Measurements from ENCODE around the gene SLC35F3. TPM values are rescaled to one million over a fixed set of nuclear protein-coding genes. Genes with fewer than 3 reads are reported as not detected.
A peak's percentile ranks its signal among the peaks of the same experiment; 100 is the strongest.

The SLC35F3 gene
- total and polyA plus RNA-seq, 9 of the 15 experiments (the other 6 are each of a cell fraction or from before 2014, with no cell fraction given) = 0.04 to 0.07 (median 0.04) TPM; not detected in 6

GRCh38 chr1:234143681-234144080 is 239.2 kb downstream of the SLC35F3 start (continued):
- TF ChIP-seq RCOR1 (IDR thresholded peaks at IDR 0.05; ENCODE audit: borderline replicate concordance in 1 of 2, low read depth in 2 of 2, low read length in 2 of 2) (no peak), ZNF785 (CRISPR knock-in tag; IDR thresholded peaks at IDR 0.05) (no peak), GABPB1 (CRISPR knock-in tag; IDR thresholded peaks at IDR 0.05) (no peak), ATF3 (IDR thresholded peaks at IDR 0.05) (no peak), ATF3 (CRISPR knock-in tag; conservative IDR thresholded peaks at IDR 0.05) (no peak), ZNF668 (CRISPR knock-in tag; IDR thresholded peaks at IDR 0.05) (no peak), NUFIP1 (IDR thresholded peaks at IDR 0.05; ENCODE audit: partially characterized antibody) (no peak)

GRCh38 chr1:234144901-234145300 is 240.4 kb downstream of the SLC35F3 start:
- CTCF ChIA-PET (ENCODE audit: low intra/inter-chr PET ratio) = no interaction called here
- Histone ChIP-seq H3K4me3 (no peak overlapping the region), H3K9ac (ENCODE audit: insufficient read depth in 1 of 2, low read depth in 2 of 2, low read length in 2 of 2) (no peak overlapping the region), H2AFZ (ENCODE audit: low read depth, low read length) (no peak overlapping the region), H3K9me3 (replicated peaks; ENCODE audit: control insufficient read depth, insufficient read depth, low read depth, low read length) (no peaks in the 10 kb centered on the region; the same call in 1 of the 2 replicates), H3K27me3 (ENCODE audit: control insufficient read depth in 2 of 2, insufficient read depth in 2 of 2, low read length in 2 of 2) (peaks cover 3 to 11% of the 10 kb centered on the region in 2 experiments; a peak in 3 of 5 replicates), H3K4me1 (replicated peaks in 1 of 2; ENCODE audit: control insufficient read depth in 2 of 2, insufficient read depth in 2 of 2, low read length in 2 of 2) (no peaks in the 10 kb centered on the region), H3K9me1 (ENCODE audit: control insufficient read depth, insufficient read depth, low read length) (no peaks in the 10 kb centered on the region), H4K20me1 (replicated peaks; ENCODE audit: control insufficient read depth, insufficient read depth, low read length) (no peaks in the 10 kb centered on the region), H3K27ac (ENCODE audit: extremely low read depth, low read depth, low read length) (no peak overlapping the region), H3K79me2 (ENCODE audit: control insufficient read depth, insufficient read depth, low read length) (no peaks in the 10 kb centered on the region), H3K36me3 (ENCODE audit: control insufficient read depth, insufficient read depth, low read length) (no peaks in the 10 kb centered on the region), H3K4me2 (ENCODE audit: insufficient read depth, low read length) (no peak overlapping the region)
- POLR2A ChIA-PET = no interaction called here
- intact Hi-C loops (cut with micrococcal nuclease) (no loop called here), in situ Hi-C loops (cut with MboI) (no loop called here)
- DNase-seq (ENCODE audit: extremely low read depth in 1 of 4, low spot score in 3 of 4) (no peak), FAIRE-seq (no peak), ATAC-seq (no peak)
- no TSS peak for BruUV-seq (replicated peaks)
- peak; percentile 13; the same call in 1 of the 2 replicates for TF ChIP-seq NFE2 (IDR thresholded peaks at IDR 0.05; ENCODE audit: low read depth)
- no peak for TF ChIP-seq ZNF146 (CRISPR knock-in tag; IDR thresholded peaks at IDR 0.05; ENCODE audit: unreplicated experiment)
- WGBS (ENCODE audit: insufficient coverage, low coverage, missing lambda C conversion rate) = 0% methylated on average over 4 of the region's 4 CpGs

Measured in K562 (cell line).